ENCODE results near the gene DNMT3A.

GRCh38 chr2:25371253-25372241 lies 29.8 kb upstream of the DNMT3A start:
- TF ChIP-seq CTCF (conservative IDR thresholded peaks at IDR 0.05) = no peak
- no peak for TF ChIP-seq ZFX (IDR thresholded peaks at IDR 0.05)

Data from C4-2B (cell line).